Lung (tissue), 12 donors: ENCODE measurements around the gene WDR20. TPM values are rescaled to one million over a fixed set of nuclear protein-coding genes. Genes with fewer than 3 reads are reported as not detected.

Experiments
- ATAC-seq: fragments of 200-7000 bp; cut with Tn5 transposase; one replicate; pipeline ENCODE4 v1.9.1; 2020; ENCODE audit warnings: moderate number of reproducible peaks; ENCODE audit not compliant: insufficient read depth, low FRiP score
- DNase-seq, 3 donors: peaks; one replicate each; pipeline ENCODE4 v3.0.0-alpha.2; 2013 to 2017
- H3K27ac ChIP-seq, 2 donors: one replicate each; pipeline ENCODE4 v1.5.1; 2013; ENCODE audit warnings: mild to moderate bottlenecking in 2 of 2, moderate library complexity in 2 of 2, control low read depth in 1 of 2, inconsistent platforms in 1 of 2, low read depth in 1 of 2, low read length in 1 of 2
- H3K27me3 ChIP-seq, 3 donors: one replicate each; pipeline ENCODE4 v1.5.1; 2013; ENCODE audit warnings: low read length in 2 of 3; ENCODE audit not compliant: control insufficient read depth in 3 of 3, insufficient read depth in 3 of 3
- H3K36me3 ChIP-seq, 4 donors: one replicate each; pipeline ENCODE4 v1.5.1; 2013; ENCODE audit warnings: low read length in 4 of 4, mild to moderate bottlenecking in 1 of 4, moderate library complexity in 1 of 4; ENCODE audit not compliant: control insufficient read depth in 4 of 4, insufficient read depth in 4 of 4
- H3K4me1 ChIP-seq, 5 donors: one replicate each; pipeline ENCODE4 v1.5.1; 2013; ENCODE audit warnings: low read length in 5 of 5, mild to moderate bottlenecking in 2 of 5, moderate library complexity in 1 of 5; ENCODE audit not compliant: control insufficient read depth in 5 of 5, insufficient read depth in 5 of 5
- H3K4me3 ChIP-seq: one replicate; pipeline ENCODE4 v1.5.1; 2013; ENCODE audit warnings: mild to moderate bottlenecking, control low read depth, moderate library complexity
- H3K9ac ChIP-seq, 2 donors: one replicate each; pipeline ENCODE4 v1.5.1; 2013; ENCODE audit warnings: low read length in 2 of 2, control low read depth in 1 of 2; ENCODE audit not compliant: insufficient read depth in 1 of 2
- H3K9me3 ChIP-seq, 4 donors: one replicate each; pipeline ENCODE4 v1.5.1; 2013; ENCODE audit warnings: low read length in 3 of 4, mild to moderate bottlenecking in 1 of 4, moderate library complexity in 1 of 4; ENCODE audit not compliant: control insufficient read depth in 4 of 4, insufficient read depth in 3 of 4
- WGBS, 2 donors: extraction: QIAGEN DNeasy Blood & Tissue Kit; methylation state at CpG; one replicate each; pipeline ENCODE4 v1.1.7; 2013; 5-methylcytosine and 5-hydroxymethylcytosine counted together
- polyA plus RNA-seq, 2 donors: library from polyadenylated mRNA; stranded (reverse); fragments of 200-250 nt; gene quantifications; one replicate each; pipeline ENCODE4 v1.2.1, GENCODE V29; 2013
- total RNA-seq, 2 donors: library from RNA; depleted of rRNA in 1 of 2; stranded (reverse); fragments of >200 nt in 1 of 2; gene quantifications; one replicate each; pipeline ENCODE4 v1.2.1, GENCODE V29; 2014 to 2021
- TF ChIP-seq, protein P1 (sequence below): IDR thresholded peaks from 2 replicates; pipeline ENCODE4 v1.5.1; 2012; ENCODE audit warnings: mild to moderate bottlenecking; ENCODE audit errors: control extremely low read depth, extremely low read depth
- donor health status: control.
- donor health status: control.
- donor health status: Bipolar disorder and iron deficiency.
- donor health status: healthy.
- donor health status: DM: yes; HTN: yes; CAD: no.

WDR20 gene
- total and polyA plus RNA-seq, 4 donors, result 10.3 to 30.7 (median 19.7) TPM

DNA sequence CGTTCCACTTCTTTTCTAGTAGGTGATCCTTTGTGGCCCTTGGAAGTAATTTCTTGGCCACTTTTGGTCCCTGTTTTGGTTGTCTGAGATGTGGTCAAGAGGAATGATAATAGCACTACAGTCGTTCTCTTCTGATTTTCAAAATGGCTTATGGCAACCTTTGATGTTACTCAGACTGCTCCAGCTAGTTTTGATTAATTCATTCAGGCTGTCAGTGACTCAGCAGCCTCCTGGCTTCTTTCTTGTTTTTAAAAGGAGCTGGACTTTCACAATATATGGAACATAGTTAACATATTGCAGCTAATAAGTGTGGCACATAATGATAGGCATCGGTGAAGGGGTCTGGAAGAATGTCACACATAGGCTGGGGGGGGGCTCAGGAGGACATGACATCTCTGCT is 47.3 kb downstream of the WDR20 start:
- TF ChIP-seq, protein P1, sequence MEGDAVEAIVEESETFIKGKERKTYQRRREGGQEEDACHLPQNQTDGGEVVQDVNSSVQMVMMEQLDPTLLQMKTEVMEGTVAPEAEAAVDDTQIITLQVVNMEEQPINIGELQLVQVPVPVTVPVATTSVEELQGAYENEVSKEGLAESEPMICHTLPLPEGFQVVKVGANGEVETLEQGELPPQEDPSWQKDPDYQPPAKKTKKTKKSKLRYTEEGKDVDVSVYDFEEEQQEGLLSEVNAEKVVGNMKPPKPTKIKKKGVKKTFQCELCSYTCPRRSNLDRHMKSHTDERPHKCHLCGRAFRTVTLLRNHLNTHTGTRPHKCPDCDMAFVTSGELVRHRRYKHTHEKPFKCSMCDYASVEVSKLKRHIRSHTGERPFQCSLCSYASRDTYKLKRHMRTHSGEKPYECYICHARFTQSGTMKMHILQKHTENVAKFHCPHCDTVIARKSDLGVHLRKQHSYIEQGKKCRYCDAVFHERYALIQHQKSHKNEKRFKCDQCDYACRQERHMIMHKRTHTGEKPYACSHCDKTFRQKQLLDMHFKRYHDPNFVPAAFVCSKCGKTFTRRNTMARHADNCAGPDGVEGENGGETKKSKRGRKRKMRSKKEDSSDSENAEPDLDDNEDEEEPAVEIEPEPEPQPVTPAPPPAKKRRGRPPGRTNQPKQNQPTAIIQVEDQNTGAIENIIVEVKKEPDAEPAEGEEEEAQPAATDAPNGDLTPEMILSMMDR, result no peak
- Histone ChIP-seq H3K27ac (no peak overlapping the region), H3K36me3 (no peaks in the 10 kb centered on the region), H3K9ac (no peak overlapping the region), H3K4me3 (no peak overlapping the region), H3K27me3 (no peaks in the 10 kb centered on the region), H3K9me3 (no peaks in the 10 kb centered on the region), H3K4me1 (peaks cover 3 to 23% (median 12%) of the 10 kb centered on the region in 5 donors)
- ATAC-seq (peak; percentile 68), DNase-seq (peak in 1 of 3 donors; percentile 35)
- WGBS, 2 donors, result 54 to 81% methylated on average over 3 of the region's 3 CpGs

DNA sequence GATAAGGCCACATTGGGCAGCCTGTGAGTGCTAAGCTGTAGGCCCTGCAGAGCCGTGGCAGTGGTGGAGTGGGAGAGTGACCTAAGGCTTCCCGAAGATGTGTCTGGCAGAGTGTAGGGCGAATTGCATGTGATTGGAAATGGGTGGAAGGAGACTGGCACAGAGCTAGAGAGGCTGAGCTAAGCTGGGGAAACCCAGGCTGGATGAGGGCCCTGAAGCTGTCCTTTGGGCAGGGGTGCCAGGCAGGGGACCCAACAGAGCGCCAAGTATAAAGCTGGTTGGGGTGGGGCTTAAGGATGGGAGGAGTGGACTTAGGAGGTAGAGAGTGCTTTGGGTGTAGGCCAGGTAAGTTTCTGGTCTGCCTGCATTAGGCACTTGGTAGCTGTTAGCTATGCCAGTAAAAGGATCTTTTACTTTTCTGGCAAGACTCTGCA is 47.9 kb downstream of the WDR20 start:
- no peak overlapping the region for H3K27ac ChIP-seq
- H3K4me3 ChIP-seq, result no peak overlapping the region
- no peak overlapping the region for H3K9ac ChIP-seq
- WGBS, 2 donors, result 69 to 78% methylated on average over 4 of the region's 4 CpGs
- peak; percentile 42 for ATAC-seq
- peak in 1 of 3 donors; percentile 20 for DNase-seq
- H3K4me1 ChIP-seq, result peaks cover 3 to 23% (median 9%) of the 10 kb centered on the region in 5 donors
- no peaks in the 10 kb centered on the region for H3K36me3 ChIP-seq
- no peaks in the 10 kb centered on the region for H3K27me3 ChIP-seq
- TF ChIP-seq, protein P1, result no peak
- no peaks in the 10 kb centered on the region for H3K9me3 ChIP-seq

DNA sequence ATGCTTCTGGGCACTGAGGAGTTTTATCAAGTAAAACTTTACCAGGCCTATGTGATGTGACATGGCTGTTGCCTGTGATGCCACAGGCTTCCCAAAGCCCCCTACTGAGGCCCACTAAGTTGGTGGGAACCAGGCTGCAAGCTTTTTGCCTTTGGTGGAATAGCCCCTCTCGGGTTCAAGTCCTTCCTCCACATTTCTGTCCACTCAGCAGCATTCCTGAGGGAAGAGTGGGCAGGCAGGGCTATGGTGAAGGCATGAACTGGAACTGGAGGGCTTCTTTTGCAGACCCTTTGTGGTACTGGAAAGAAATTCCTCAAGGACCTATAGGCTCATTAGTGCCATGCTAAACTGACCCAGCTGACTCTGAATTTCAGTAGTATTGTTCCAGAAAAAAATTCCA is 48.5 kb downstream of the WDR20 start:
- Histone ChIP-seq H3K9ac (no peak overlapping the region), H3K4me3 (no peak overlapping the region), H3K36me3 (no peaks in the 10 kb centered on the region), H3K9me3 (no peaks in the 10 kb centered on the region), H3K27ac (no peak overlapping the region), H3K27me3 (no peaks in the 10 kb centered on the region), H3K4me1 (peaks cover under 1 to 20% (median 6%) of the 10 kb centered on the region in 5 donors)
- ATAC-seq, result no peak
- 85% methylated on average over 1 of the region's 1 CpG for WGBS, 2 donors
- no peak for DNase-seq
- TF ChIP-seq, protein P1, result no peak

DNA sequence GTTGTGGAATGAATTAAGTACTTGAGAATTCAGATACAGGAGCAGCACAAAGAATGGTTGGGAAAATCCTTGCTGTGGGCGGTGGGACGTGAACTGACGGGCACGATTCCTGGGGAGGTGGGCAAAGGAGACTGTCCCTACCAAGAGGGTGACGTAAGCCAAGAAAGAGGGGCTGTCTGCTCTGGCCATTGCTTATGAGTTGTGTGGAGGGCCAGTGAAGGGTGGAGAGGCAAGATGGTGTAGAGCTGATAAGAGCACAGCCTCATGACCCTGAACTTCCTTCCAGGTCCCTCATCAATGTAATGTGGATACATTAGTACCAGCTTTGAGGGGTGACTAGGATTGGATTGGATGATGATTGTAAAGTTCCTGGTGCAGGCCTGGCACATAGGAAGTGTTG is 50.2 kb downstream of the WDR20 start:
- WGBS, 2 donors, result 98% methylated on average over 5 of the region's 5 CpGs
- Histone ChIP-seq H3K9ac (no peak overlapping the region), H3K9me3 (no peaks in the 10 kb centered on the region), H3K36me3 (peaks cover 0 to 2% (median under 1%) of the 10 kb centered on the region in 4 donors), H3K4me1 (peaks cover 0 to 20% (median 6%) of the 10 kb centered on the region in 5 donors), H3K4me3 (no peak overlapping the region), H3K27ac (no peak overlapping the region), H3K27me3 (no peaks in the 10 kb centered on the region)
- TF ChIP-seq, protein P1, result no peak
- ATAC-seq, result no peak
- DNase-seq, result no peak
